Measurements from ENCODE around the gene DUSP10. TPM values are rescaled to one million over a fixed set of nuclear protein-coding genes. Genes with fewer than 3 reads are reported as not detected.

DUSP10 gene
- total RNA-seq, 1 experiment from 2014 or later: 1.6 TPM

GRCh38 chr1:221698579-221699349 lies 43.1 kb downstream of the DUSP10 start (continued):
- TF ChIP-seq, protein P1, sequence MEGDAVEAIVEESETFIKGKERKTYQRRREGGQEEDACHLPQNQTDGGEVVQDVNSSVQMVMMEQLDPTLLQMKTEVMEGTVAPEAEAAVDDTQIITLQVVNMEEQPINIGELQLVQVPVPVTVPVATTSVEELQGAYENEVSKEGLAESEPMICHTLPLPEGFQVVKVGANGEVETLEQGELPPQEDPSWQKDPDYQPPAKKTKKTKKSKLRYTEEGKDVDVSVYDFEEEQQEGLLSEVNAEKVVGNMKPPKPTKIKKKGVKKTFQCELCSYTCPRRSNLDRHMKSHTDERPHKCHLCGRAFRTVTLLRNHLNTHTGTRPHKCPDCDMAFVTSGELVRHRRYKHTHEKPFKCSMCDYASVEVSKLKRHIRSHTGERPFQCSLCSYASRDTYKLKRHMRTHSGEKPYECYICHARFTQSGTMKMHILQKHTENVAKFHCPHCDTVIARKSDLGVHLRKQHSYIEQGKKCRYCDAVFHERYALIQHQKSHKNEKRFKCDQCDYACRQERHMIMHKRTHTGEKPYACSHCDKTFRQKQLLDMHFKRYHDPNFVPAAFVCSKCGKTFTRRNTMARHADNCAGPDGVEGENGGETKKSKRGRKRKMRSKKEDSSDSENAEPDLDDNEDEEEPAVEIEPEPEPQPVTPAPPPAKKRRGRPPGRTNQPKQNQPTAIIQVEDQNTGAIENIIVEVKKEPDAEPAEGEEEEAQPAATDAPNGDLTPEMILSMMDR (IDR thresholded peaks at IDR 0.05): no peak
- TF ChIP-seq ZNF232 (CRISPR knock-in tag; IDR thresholded peaks at IDR 0.05) (no peak), GABPB1 (CRISPR knock-in tag; IDR thresholded peaks at IDR 0.05) (no peak), ELF4 (CRISPR knock-in tag; IDR thresholded peaks at IDR 0.05; ENCODE audit: low read depth) (no peak), NFATC4 (CRISPR knock-in tag; IDR thresholded peaks at IDR 0.05) (no peak)
- TF ChIP-seq, protein P2, sequence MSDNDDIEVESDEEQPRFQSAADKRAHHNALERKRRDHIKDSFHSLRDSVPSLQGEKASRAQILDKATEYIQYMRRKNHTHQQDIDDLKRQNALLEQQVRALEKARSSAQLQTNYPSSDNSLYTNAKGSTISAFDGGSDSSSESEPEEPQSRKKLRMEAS (CRISPR knock-in tag; IDR thresholded peaks at IDR 0.05): no peak

DNA sequence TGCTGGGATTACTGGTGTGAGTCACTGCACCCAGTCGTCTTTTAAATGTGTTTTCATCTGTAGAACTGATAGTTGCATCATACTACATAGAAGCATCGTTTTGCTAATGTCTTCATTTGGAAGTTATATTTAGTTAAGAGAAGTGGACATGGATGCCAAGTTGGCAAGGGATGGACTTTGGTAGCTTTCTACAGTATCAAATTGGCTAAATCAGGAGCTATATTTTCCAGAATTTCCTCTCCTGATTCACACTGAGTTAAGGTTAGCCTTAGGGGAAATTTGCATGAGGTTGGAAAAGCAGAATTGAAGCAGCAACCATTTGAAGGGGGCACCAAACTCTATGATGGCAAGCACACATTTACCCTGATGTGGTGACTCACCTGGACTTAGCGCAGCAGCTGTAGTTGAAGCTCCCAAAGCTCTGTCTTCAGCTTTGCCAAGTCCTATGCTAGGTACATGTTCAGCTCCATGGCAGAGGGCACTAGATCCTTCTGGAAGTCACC lies 43.9 kb downstream of the DUSP10 start:
- Mint-ChIP-seq H3K27ac (no peak overlapping the region), H3K27me3 (ENCODE audit: low read depth) (no peaks in the 10 kb centered on the region; the same call in 1 of the 2 replicates), H3K36me3 (peaks cover 7% of the 10 kb centered on the region; the same call in 1 of the 2 replicates), H3K9me3 (peaks cover 9% of the 10 kb centered on the region), H3K4me1 (peaks cover 7% of the 10 kb centered on the region), H3K4me3 (no peak overlapping the region)
- no peak for ATAC-seq
- DNase-seq (ENCODE audit: low spot score): no peak
- POLR2A ChIA-PET: no interaction called here
- CTCF ChIA-PET: no interaction called here
- TF ChIP-seq, protein P3, sequence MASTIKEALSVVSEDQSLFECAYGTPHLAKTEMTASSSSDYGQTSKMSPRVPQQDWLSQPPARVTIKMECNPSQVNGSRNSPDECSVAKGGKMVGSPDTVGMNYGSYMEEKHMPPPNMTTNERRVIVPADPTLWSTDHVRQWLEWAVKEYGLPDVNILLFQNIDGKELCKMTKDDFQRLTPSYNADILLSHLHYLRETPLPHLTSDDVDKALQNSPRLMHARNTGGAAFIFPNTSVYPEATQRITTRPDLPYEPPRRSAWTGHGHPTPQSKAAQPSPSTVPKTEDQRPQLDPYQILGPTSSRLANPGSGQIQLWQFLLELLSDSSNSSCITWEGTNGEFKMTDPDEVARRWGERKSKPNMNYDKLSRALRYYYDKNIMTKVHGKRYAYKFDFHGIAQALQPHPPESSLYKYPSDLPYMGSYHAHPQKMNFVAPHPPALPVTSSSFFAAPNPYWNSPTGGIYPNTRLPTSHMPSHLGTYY (CRISPR knock-in tag; IDR thresholded peaks at IDR 0.05): no peak
- TF ChIP-seq RELA (CRISPR knock-in tag; IDR thresholded peaks at IDR 0.05; ENCODE audit: borderline replicate concordance): no peak
- TF ChIP-seq, protein P2 (CRISPR knock-in tag; IDR thresholded peaks at IDR 0.05): no peak
- TF ChIP-seq, protein P4, sequence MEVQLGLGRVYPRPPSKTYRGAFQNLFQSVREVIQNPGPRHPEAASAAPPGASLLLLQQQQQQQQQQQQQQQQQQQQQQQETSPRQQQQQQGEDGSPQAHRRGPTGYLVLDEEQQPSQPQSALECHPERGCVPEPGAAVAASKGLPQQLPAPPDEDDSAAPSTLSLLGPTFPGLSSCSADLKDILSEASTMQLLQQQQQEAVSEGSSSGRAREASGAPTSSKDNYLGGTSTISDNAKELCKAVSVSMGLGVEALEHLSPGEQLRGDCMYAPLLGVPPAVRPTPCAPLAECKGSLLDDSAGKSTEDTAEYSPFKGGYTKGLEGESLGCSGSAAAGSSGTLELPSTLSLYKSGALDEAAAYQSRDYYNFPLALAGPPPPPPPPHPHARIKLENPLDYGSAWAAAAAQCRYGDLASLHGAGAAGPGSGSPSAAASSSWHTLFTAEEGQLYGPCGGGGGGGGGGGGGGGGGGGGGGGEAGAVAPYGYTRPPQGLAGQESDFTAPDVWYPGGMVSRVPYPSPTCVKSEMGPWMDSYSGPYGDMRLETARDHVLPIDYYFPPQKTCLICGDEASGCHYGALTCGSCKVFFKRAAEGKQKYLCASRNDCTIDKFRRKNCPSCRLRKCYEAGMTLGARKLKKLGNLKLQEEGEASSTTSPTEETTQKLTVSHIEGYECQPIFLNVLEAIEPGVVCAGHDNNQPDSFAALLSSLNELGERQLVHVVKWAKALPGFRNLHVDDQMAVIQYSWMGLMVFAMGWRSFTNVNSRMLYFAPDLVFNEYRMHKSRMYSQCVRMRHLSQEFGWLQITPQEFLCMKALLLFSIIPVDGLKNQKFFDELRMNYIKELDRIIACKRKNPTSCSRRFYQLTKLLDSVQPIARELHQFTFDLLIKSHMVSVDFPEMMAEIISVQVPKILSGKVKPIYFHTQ (CRISPR knock-in tag; IDR thresholded peaks at IDR 0.05): no peak
- no peak for TF ChIP-seq ZNF532 (CRISPR knock-in tag; IDR thresholded peaks at IDR 0.05; ENCODE audit: borderline replicate concordance)
- no peak for TF ChIP-seq EMX1 (CRISPR knock-in tag; IDR thresholded peaks at IDR 0.05)
- TF ChIP-seq TP53 (CRISPR knock-in tag; IDR thresholded peaks at IDR 0.05): no peak
- TF ChIP-seq ZNF416 (CRISPR knock-in tag; IDR thresholded peaks at IDR 0.05): no peak
- no peak for TF ChIP-seq GABPB1 (CRISPR knock-in tag; IDR thresholded peaks at IDR 0.05)
- TF ChIP-seq USF1 (CRISPR knock-in tag; IDR thresholded peaks at IDR 0.05): no peak
- no peak for TF ChIP-seq HMGA2 (CRISPR knock-in tag; IDR thresholded peaks at IDR 0.05)
- TF ChIP-seq FOXP1 (CRISPR knock-in tag; IDR thresholded peaks at IDR 0.05; ENCODE audit: borderline replicate concordance): no peak
- no peak for TF ChIP-seq CDX4 (CRISPR knock-in tag; IDR thresholded peaks at IDR 0.05; ENCODE audit: borderline replicate concordance)
- TF ChIP-seq, protein P5, sequence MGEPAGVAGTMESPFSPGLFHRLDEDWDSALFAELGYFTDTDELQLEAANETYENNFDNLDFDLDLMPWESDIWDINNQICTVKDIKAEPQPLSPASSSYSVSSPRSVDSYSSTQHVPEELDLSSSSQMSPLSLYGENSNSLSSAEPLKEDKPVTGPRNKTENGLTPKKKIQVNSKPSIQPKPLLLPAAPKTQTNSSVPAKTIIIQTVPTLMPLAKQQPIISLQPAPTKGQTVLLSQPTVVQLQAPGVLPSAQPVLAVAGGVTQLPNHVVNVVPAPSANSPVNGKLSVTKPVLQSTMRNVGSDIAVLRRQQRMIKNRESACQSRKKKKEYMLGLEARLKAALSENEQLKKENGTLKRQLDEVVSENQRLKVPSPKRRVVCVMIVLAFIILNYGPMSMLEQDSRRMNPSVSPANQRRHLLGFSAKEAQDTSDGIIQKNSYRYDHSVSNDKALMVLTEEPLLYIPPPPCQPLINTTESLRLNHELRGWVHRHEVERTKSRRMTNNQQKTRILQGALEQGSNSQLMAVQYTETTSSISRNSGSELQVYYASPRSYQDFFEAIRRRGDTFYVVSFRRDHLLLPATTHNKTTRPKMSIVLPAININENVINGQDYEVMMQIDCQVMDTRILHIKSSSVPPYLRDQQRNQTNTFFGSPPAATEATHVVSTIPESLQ (CRISPR knock-in tag; IDR thresholded peaks at IDR 0.05): no peak
- TF ChIP-seq PRRX2 (CRISPR knock-in tag; IDR thresholded peaks at IDR 0.05): no peak
- no peak for TF ChIP-seq MLX (CRISPR knock-in tag; IDR thresholded peaks at IDR 0.05)
